HCT116 (cell line): ENCODE data around the gene CRELD2. TPM values are rescaled to one million over a fixed set of nuclear protein-coding genes. Genes with fewer than 3 reads are reported as not detected.

ENCODE experiments used
- ATAC-seq: fragments of 200-7000 bp; cut with Tn5 transposase; 2 replicates; pipeline ENCODE4 v1.9.1; 2020; ENCODE audit warnings: mild to moderate bottlenecking, moderate library complexity
- BruUV-seq: library from RNA; stranded (reverse); fragments of 400-500 nt; replicated peaks from 2 replicates; lab custom pipeline; 2021; lab: Mats Ljungman, UMichigan
- CTCF ChIA-PET: fragments of 300-600 bp; sonication (Branson Sonifier 250); formaldehyde crosslinking; loops from one replicate; lab custom pipeline; 2021; ENCODE audit warnings: antibody characterized with exemption; lab: Charles Lee
- POLR2A ChIA-PET: fragments of 300-600, 350-600 bp; sonication (Branson Sonifier 250); formaldehyde crosslinking; loops from one replicate; lab custom pipeline; 2021; ENCODE audit warnings: antibody characterized with exemption; lab: Charles Lee
- RAD21 ChIA-PET, 2 experiments: fragments of 300-600 bp; sonication (Branson Sonifier 250); formaldehyde crosslinking; loops; one replicate each; lab custom pipeline; 2023; ENCODE audit warnings: low total read pairs in 2 of 2; ENCODE audit not compliant: uncharacterized antibody in 2 of 2, unreplicated experiment in 2 of 2, low non-redundant PET in 1 of 2; lab: Charles Lee
- DNase-seq: peaks from one replicate; pipeline ENCODE4 v3.0.0-alpha.2; 2010; ENCODE audit warnings: low read depth, low spot score
- H2AFZ ChIP-seq: fragments of 200-600 bp; shearing (Covaris generic), sonication (generic); 2 replicates; pipeline ENCODE4 v1.6.1; 2017; ENCODE audit warnings: low read depth, mixed run types, mixed read lengths, antibody characterized with exemption, low read length; ENCODE audit not compliant: poor library complexity, severe bottlenecking
- H3K27ac ChIP-seq: 2 replicates; pipeline ENCODE4 v1.5.1; 2012; ENCODE audit warnings: low read depth, low read length
- H3K27me3 ChIP-seq: fragments of 200-600 bp; sonication (generic); 2 replicates; pipeline ENCODE4 v1.6.1; 2016; ENCODE audit warnings: mixed run types, low read length, mixed read lengths; ENCODE audit not compliant: insufficient read depth
- H3K36me3 ChIP-seq, 2 experiments: fragments of 200-500 bp in 1 of 2; fragments of 200-600 bp in 1 of 2; sonication (Bioruptor generic) in 1 of 2; sonication (generic) in 1 of 2; 2 replicates each; pipeline versions ENCODE4 v1.5.1 to v1.6.1; 2014 to 2016; ENCODE audit warnings: low read length in 2 of 2, inconsistent platforms in 1 of 2, mixed read lengths in 1 of 2, mixed run types in 1 of 2; ENCODE audit not compliant: insufficient read depth in 2 of 2, control insufficient read depth in 1 of 2
- H3K4me1 ChIP-seq, 2 experiments: fragments of 200-600 bp in 1 of 2; sonication (generic) in 1 of 2; 2 replicates each; pipeline versions ENCODE4 v1.5.1 to v1.6.1; 2012 to 2017; ENCODE audit warnings: low read length in 2 of 2, inconsistent platforms in 1 of 2, mild to moderate bottlenecking in 1 of 2, mixed read lengths in 1 of 2, mixed run types in 1 of 2, moderate library complexity in 1 of 2; ENCODE audit not compliant: insufficient read depth in 2 of 2, control insufficient read depth in 1 of 2
- H3K4me2 ChIP-seq: fragments of 200-600 bp; sonication (generic); 2 replicates; pipeline ENCODE4 v1.6.1; 2017; ENCODE audit warnings: mixed run types, low read length, mixed read lengths
- H3K4me3 ChIP-seq, 2 experiments: fragments of 200-600 bp in 1 of 2; sonication (generic) in 1 of 2; replicated peaks in 1 of 2; 2 replicates each; pipeline ENCODE4 v1.5.1; 2011 to 2016; ENCODE audit warnings: low read length in 2 of 2, control low read depth in 1 of 2, low read depth in 1 of 2, mild to moderate bottlenecking in 1 of 2, mixed read lengths in 1 of 2, mixed run types in 1 of 2
- H3K79me2 ChIP-seq: fragments of 200-600 bp; sonication (generic); 2 replicates; pipeline ENCODE4 v1.6.1; 2017; ENCODE audit warnings: mild to moderate bottlenecking, mixed run types, low read length, moderate library complexity, mixed read lengths; ENCODE audit not compliant: insufficient read depth
- H3K9ac ChIP-seq: fragments of 200-600 bp; sonication (generic); 2 replicates; pipeline ENCODE4 v1.6.1; 2016; ENCODE audit warnings: low read length, mixed read lengths
- H3K9me2 ChIP-seq: fragments of 200-600 bp; sonication (generic), shearing (Covaris generic); 2 replicates; pipeline ENCODE4 v1.6.1; 2017; ENCODE audit warnings: mixed run types, mild to moderate bottlenecking, moderate library complexity; ENCODE audit not compliant: insufficient read depth
- H3K9me3 ChIP-seq, 2 experiments: fragments of 200-500 bp in 1 of 2; fragments of 200-600 bp in 1 of 2; sonication (Bioruptor generic) in 1 of 2; sonication (generic) in 1 of 2; 2 replicates each; pipeline ENCODE4 v1.6.1; 2014 to 2017; ENCODE audit warnings: low read length in 2 of 2, mixed read lengths in 2 of 2, inconsistent platforms in 1 of 2, low read depth in 1 of 2, mild to moderate bottlenecking in 1 of 2, mixed run types in 1 of 2, moderate library complexity in 1 of 2; ENCODE audit not compliant: control insufficient read depth in 1 of 2, insufficient read depth in 1 of 2
- H4K20me1 ChIP-seq: fragments of 200-600 bp; sonication (generic), shearing (Covaris generic); 2 replicates; pipeline ENCODE4 v1.6.1; 2017; ENCODE audit warnings: mixed run types, mild to moderate bottlenecking, moderate library complexity; ENCODE audit not compliant: insufficient read depth
- CEBPB ChIP-seq: IDR thresholded peaks from 2 replicates; pipeline ENCODE4 v1.6.1; 2012; ENCODE audit warnings: low read depth
- CTCF ChIP-seq, 3 experiments: fragments of 200-600 bp in 1 of 3; sonication (generic) in 1 of 3; IDR thresholded peaks in 2 of 3; conservative IDR thresholded peaks in 1 of 3; 2 replicates each; pipeline ENCODE4 v1.5.1; 2012 to 2017; ENCODE audit warnings: low read depth in 2 of 3, low read length in 2 of 3, antibody characterized with exemption in 1 of 3, borderline replicate concordance in 1 of 3, control low read depth in 1 of 3, mild to moderate bottlenecking in 1 of 3, mixed read lengths in 1 of 3, mixed run types in 1 of 3, moderate library complexity in 1 of 3; ENCODE audit not compliant: insufficient read depth in 1 of 3
- EZH2 ChIP-seq: fragments of 200-600 bp; sonication (generic); IDR thresholded peaks from 2 replicates; pipeline ENCODE4 v1.6.1; 2017; ENCODE audit warnings: antibody characterized with exemption, mixed run types
- EZH2phosphoT487 ChIP-seq: fragments of 200-600 bp; IDR thresholded peaks from 2 replicates; pipeline ENCODE4 v1.6.1; 2018; ENCODE audit warnings: antibody characterized with exemption, borderline replicate concordance
- JUND ChIP-seq: IDR thresholded peaks from 2 replicates; pipeline ENCODE4 v1.6.1; 2012
- POLR2A ChIP-seq: IDR thresholded peaks from 2 replicates; pipeline ENCODE4 v1.7.0; 2011; ENCODE audit warnings: borderline replicate concordance; ENCODE audit not compliant: insufficient read depth, insufficient read length; ENCODE audit errors: extremely low read depth
- SIN3A ChIP-seq: IDR thresholded peaks from 2 replicates; pipeline ENCODE4 v1.6.1; 2012; ENCODE audit warnings: low read depth
- SP1 ChIP-seq: IDR thresholded peaks from 2 replicates; pipeline ENCODE4 v1.6.1; 2012; ENCODE audit warnings: low read depth
- YY1 ChIP-seq: IDR thresholded peaks from 2 replicates; pipeline ENCODE4 v1.6.1; 2011; ENCODE audit warnings: low read length, low read depth, moderate library complexity, mild to moderate bottlenecking; ENCODE audit not compliant: insufficient replicate concordance; ENCODE audit errors: extremely low read depth
- ZBTB33 ChIP-seq: IDR thresholded peaks from 2 replicates; pipeline ENCODE4 v1.6.1; 2011; ENCODE audit warnings: mild to moderate bottlenecking, low read length, moderate library complexity; ENCODE audit not compliant: insufficient replicate concordance; ENCODE audit errors: extremely low read depth
- ZFX ChIP-seq: fragments of 450-650 bp; IDR thresholded peaks from 2 replicates; pipeline ENCODE4 v1.6.1; 2017
- ZNF274 ChIP-seq: fragments of 200-500 bp; sonication (Bioruptor generic); IDR thresholded peaks from 2 replicates; pipeline ENCODE4 v1.6.1; 2014; ENCODE audit warnings: mild to moderate bottlenecking, low read depth, low read length, inconsistent platforms
- intact Hi-C: fragments of 100-400 bp; cut with micrococcal nuclease; formaldehyde crosslinking; loops from 2 replicates; pipeline ENCODE4 v1.10.0; 2022
- total RNA-seq: library from RNA; stranded (reverse); gene quantifications from one replicate; pipeline ENCODE4 v1.2.1, GENCODE V29; 2021; ENCODE audit not compliant: unreplicated experiment
- TF ChIP-seq, protein P1 (sequence below): IDR thresholded peaks from 2 replicates; pipeline ENCODE4 v1.6.1; 2012; ENCODE audit warnings: low read depth

Gene CRELD2
- total RNA-seq, 1 experiment from 2014 or later = 45.8 TPM

DNA sequence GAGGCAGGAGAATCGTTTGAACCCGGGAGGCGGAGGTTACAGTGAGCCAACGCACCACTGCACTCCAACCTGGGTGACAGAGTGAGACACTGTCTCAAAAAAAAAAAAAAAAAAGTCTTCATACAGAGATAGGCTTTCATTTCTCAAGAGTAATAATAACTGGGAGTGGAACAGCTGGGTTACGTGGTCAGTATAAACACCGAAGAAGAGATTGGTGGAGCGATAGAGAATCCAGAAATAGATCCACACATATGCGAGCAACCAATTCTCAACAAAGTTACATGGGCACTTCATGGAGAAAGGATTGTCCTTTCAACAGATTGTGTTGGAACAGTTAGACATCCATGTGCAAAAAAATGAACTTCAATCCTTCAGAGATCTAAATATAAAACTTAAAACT lies 40.2 kb upstream of the CRELD2 start:
- ATAC-seq (no peak), DNase-seq (no peak)
- POLR2A ChIA-PET = no interaction called here
- Histone ChIP-seq H3K79me2 (peaks cover 84% of the 10 kb centered on the region), H4K20me1 (no peaks in the 10 kb centered on the region; the same call in 1 of the 2 replicates), H3K4me2 (no peak overlapping the region), H3K9ac (no peak overlapping the region), H3K4me1 (no peaks in the 10 kb centered on the region), H3K27me3 (no peaks in the 10 kb centered on the region), H3K9me2 (no peaks in the 10 kb centered on the region), H3K9me3 (no peaks in the 10 kb centered on the region)
- intact Hi-C loops = no loop called here
- BruUV-seq = no TSS peak
- TF ChIP-seq SIN3A (no peak), EZH2 (no peak), JUND (no peak)
- TF ChIP-seq, all 23 proteins: peak for 0
- no peak overlapping the region for H3K4me3 ChIP-seq
- RAD21 ChIA-PET = interaction anchor here in 1 of 2 experiments (0.6 kb wide), 1 partner anchor 152 kb away, joined by 3 read pairs; no protein-coding TSS in a partner anchor
- CTCF ChIA-PET = no interaction called here
- no peak overlapping the region for H3K27ac ChIP-seq
- H2AFZ ChIP-seq = no peak overlapping the region
- peaks cover 0 to 13% of the 10 kb centered on the region in 2 experiments; a peak in 3 of 4 replicates for H3K36me3 ChIP-seq

GRCh38 chr22:49879871-49880270 lies 38.6 kb upstream of the CRELD2 start:
- H3K4me2 ChIP-seq = no peak overlapping the region
- peaks cover 5 to 25% of the 10 kb centered on the region in 2 experiments; a peak in 3 of 4 replicates for H3K36me3 ChIP-seq
- H3K9ac ChIP-seq = no peak overlapping the region
- no peaks in the 10 kb centered on the region for H3K27me3 ChIP-seq
- H3K4me3 ChIP-seq = no peak overlapping the region
- no peak overlapping the region for H3K27ac ChIP-seq
- no peaks in the 10 kb centered on the region for H3K9me3 ChIP-seq
- H3K79me2 ChIP-seq = peaks cover 81% of the 10 kb centered on the region
- BruUV-seq = no TSS peak
- H3K9me2 ChIP-seq = no peaks in the 10 kb centered on the region
- no peak for ATAC-seq
- intact Hi-C loops = no loop called here
- H4K20me1 ChIP-seq = no peaks in the 10 kb centered on the region; the same call in 1 of the 2 replicates
- H3K4me1 ChIP-seq = no peaks in the 10 kb centered on the region
- ChIA-PET RAD21 (no interaction called here), POLR2A (no interaction called here), CTCF (no interaction called here)
- DNase-seq = no peak
- no peak overlapping the region for H2AFZ ChIP-seq
- no peak for TF ChIP-seq SIN3A
- TF ChIP-seq YY1 = no peak
- TF ChIP-seq EZH2phosphoT487 = no peak
- TF ChIP-seq, protein P1, sequence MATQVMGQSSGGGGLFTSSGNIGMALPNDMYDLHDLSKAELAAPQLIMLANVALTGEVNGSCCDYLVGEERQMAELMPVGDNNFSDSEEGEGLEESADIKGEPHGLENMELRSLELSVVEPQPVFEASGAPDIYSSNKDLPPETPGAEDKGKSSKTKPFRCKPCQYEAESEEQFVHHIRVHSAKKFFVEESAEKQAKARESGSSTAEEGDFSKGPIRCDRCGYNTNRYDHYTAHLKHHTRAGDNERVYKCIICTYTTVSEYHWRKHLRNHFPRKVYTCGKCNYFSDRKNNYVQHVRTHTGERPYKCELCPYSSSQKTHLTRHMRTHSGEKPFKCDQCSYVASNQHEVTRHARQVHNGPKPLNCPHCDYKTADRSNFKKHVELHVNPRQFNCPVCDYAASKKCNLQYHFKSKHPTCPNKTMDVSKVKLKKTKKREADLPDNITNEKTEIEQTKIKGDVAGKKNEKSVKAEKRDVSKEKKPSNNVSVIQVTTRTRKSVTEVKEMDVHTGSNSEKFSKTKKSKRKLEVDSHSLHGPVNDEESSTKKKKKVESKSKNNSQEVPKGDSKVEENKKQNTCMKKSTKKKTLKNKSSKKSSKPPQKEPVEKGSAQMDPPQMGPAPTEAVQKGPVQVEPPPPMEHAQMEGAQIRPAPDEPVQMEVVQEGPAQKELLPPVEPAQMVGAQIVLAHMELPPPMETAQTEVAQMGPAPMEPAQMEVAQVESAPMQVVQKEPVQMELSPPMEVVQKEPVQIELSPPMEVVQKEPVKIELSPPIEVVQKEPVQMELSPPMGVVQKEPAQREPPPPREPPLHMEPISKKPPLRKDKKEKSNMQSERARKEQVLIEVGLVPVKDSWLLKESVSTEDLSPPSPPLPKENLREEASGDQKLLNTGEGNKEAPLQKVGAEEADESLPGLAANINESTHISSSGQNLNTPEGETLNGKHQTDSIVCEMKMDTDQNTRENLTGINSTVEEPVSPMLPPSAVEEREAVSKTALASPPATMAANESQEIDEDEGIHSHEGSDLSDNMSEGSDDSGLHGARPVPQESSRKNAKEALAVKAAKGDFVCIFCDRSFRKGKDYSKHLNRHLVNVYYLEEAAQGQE = no peak
- TF ChIP-seq ZNF274 = no peak
- TF ChIP-seq CTCF (IDR thresholded peaks at IDR 0.05 in 2 of 3, conservative IDR thresholded peaks at IDR 0.05 in 1 of 3; ENCODE audit: borderline replicate concordance in 1 of 3, insufficient read depth in 1 of 3, low read depth in 2 of 3, low read length in 2 of 3) = no peak
- TF ChIP-seq ZFX = no peak
- no peak for TF ChIP-seq POLR2A
- no peak for TF ChIP-seq SP1
- TF ChIP-seq EZH2 = no peak
- no peak for TF ChIP-seq CEBPB
- no peak for TF ChIP-seq ZBTB33
